Neutrophil (primary cell): ENCODE results near the gene NDUFA11.

Source experiments
- H3K27ac ChIP-seq: fragments of 200-600 bp; sonication (generic); 2 replicates; pipeline ENCODE4 v1.5.1; 2016; ENCODE audit warnings: mild to moderate bottlenecking, moderate library complexity
- H3K27me3 ChIP-seq: fragments of 200-600 bp; sonication (generic); 2 replicates; pipeline ENCODE4 v1.6.0; 2016; ENCODE audit warnings: mild to moderate bottlenecking
- H3K36me3 ChIP-seq: fragments of 200-600 bp; sonication (generic); 2 replicates; pipeline ENCODE4 v1.5.1; 2017
- H3K4me1 ChIP-seq, 2 experiments: fragments of 200-600 bp in 1 of 2; sonication (generic) in 1 of 2; 1 replicate in 1 of 2; 2 replicates in 1 of 2; pipeline versions ENCODE4 v1.5.1 to v1.6.1; 2013 to 2016; ENCODE audit warnings: low read depth in 1 of 2, low read length in 1 of 2, mild to moderate bottlenecking in 1 of 2, moderate library complexity in 1 of 2; ENCODE audit not compliant: control insufficient read depth in 1 of 2, insufficient read depth in 1 of 2
- H3K4me3 ChIP-seq, 2 experiments: fragments of 200-600 bp in 1 of 2; sonication (generic) in 1 of 2; 1 replicate in 1 of 2; 2 replicates in 1 of 2; pipeline ENCODE4 v1.5.1; 2013 to 2016; ENCODE audit warnings: low read depth in 1 of 2, low read length in 1 of 2, mild to moderate bottlenecking in 1 of 2, moderate library complexity in 1 of 2
- H3K9me3 ChIP-seq: fragments of 200-600 bp; sonication (generic); 2 replicates; pipeline ENCODE4 v1.5.1; 2016
- TF ChIP-seq, protein P1 (sequence below): fragments of 200-600 bp; sonication (generic); IDR thresholded peaks from 2 replicates; pipeline ENCODE4 v1.5.1; 2016; ENCODE audit warnings: antibody characterized with exemption

The NDUFA11 gene

GRCh38 chr19:5925830-5926427, 22.3 kb upstream of the NDUFA11 start:
- H3K4me1 ChIP-seq = no peaks in the 10 kb centered on the region
- H3K27ac ChIP-seq = no peak overlapping the region
- TF ChIP-seq, protein P1, sequence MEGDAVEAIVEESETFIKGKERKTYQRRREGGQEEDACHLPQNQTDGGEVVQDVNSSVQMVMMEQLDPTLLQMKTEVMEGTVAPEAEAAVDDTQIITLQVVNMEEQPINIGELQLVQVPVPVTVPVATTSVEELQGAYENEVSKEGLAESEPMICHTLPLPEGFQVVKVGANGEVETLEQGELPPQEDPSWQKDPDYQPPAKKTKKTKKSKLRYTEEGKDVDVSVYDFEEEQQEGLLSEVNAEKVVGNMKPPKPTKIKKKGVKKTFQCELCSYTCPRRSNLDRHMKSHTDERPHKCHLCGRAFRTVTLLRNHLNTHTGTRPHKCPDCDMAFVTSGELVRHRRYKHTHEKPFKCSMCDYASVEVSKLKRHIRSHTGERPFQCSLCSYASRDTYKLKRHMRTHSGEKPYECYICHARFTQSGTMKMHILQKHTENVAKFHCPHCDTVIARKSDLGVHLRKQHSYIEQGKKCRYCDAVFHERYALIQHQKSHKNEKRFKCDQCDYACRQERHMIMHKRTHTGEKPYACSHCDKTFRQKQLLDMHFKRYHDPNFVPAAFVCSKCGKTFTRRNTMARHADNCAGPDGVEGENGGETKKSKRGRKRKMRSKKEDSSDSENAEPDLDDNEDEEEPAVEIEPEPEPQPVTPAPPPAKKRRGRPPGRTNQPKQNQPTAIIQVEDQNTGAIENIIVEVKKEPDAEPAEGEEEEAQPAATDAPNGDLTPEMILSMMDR = no peak
- no peaks in the 10 kb centered on the region for H3K27me3 ChIP-seq
- H3K36me3 ChIP-seq = peaks cover 100% of the 10 kb centered on the region
- no peaks in the 10 kb centered on the region for H3K9me3 ChIP-seq
- no peak overlapping the region for H3K4me3 ChIP-seq

DNA sequence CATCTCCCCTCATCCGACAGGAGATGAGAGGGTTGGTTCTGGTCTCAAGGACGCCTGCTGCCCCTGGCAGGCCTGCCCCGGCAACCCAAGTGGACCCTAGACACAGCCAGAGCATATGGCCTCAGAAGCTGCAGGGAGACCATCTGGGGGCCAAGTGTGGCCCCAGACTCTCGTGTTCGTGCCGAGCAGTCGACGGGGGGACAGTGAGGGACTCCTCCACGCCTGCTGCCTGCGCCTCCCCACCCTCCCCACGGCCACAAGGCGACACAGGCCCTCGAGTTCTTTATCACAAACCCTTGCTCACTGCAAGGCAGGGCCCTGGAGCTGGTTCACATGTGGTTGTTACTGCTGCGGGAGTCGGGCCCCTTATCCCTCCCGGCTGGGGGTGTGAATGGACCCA, 19.8 kb upstream of the NDUFA11 start:
- no peak overlapping the region for H3K4me3 ChIP-seq
- TF ChIP-seq, protein P1 = no peak
- H3K27ac ChIP-seq = no peak overlapping the region
- peaks cover 100% of the 10 kb centered on the region for H3K36me3 ChIP-seq
- H3K4me1 ChIP-seq = no peaks in the 10 kb centered on the region
- H3K9me3 ChIP-seq = no peaks in the 10 kb centered on the region
- no peaks in the 10 kb centered on the region for H3K27me3 ChIP-seq

DNA sequence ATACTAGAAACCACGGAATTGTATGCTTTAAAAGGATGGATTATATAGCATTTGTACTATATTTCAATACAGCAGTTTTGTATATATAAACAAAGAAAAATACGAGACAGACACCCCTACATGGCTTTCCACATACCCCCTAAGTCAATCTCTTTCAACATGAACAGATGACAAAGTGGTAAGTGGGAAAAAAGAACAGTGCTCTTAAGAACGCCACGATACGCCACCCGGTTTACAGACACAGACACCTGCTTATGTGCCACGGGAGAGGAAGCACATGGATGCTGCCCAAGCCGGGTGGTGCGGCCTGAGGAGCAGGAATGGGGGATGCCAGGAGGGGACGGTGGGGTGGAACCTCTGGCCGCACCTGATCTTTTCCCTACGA, 18.6 kb upstream of the NDUFA11 start:
- Histone ChIP-seq H3K9me3 (no peaks in the 10 kb centered on the region), H3K27me3 (no peaks in the 10 kb centered on the region), H3K4me3 (no peak overlapping the region), H3K4me1 (no peaks in the 10 kb centered on the region), H3K27ac (no peak overlapping the region), H3K36me3 (peaks cover 100% of the 10 kb centered on the region)
- TF ChIP-seq, protein P1 = no peak

- Histone ChIP-seq H3K4me1 (no peaks in the 10 kb centered on the region), H3K4me3 (no peak overlapping the region), H3K27me3 (no peaks in the 10 kb centered on the region), H3K36me3 (peaks cover 100% of the 10 kb centered on the region), H3K9me3 (no peaks in the 10 kb centered on the region), H3K27ac (no peak overlapping the region)
- TF ChIP-seq, protein P1 = no peak
Measured at GRCh38 chr19:5921516-5922160, 18.0 kb upstream of the NDUFA11 start.

DNA sequence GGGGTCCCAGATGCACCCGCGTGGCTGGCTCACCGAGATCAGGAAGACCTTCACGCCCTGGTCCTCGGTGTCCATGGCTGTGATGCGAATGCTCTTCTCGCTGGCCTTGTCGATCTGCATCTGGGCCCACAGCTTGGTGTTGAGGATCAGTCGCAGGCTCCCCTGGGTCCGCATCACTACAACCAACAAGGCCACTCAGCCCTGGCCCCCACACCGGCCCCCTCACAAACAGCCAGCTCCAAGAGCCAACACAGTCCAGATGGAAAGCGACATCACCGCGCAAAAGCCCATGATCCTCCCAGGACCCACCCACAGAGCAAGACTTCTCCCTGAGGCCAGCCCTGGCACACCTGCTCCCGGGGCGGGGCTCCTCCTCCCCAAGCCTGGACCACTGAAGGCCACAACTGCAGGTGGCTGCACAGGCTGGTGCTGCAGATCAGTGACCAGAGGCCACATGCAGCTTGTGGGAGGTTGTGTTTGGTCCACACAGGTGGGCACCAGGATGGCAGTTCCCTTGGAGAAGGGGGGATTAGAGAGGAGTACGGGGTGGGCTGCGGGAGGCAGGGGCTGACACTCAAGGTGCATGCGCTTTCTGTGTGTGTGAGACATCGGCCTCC, 15.0 kb upstream of the NDUFA11 start:
- H3K4me1 ChIP-seq = no peaks in the 10 kb centered on the region
- H3K4me3 ChIP-seq = no peak overlapping the region
- H3K27me3 ChIP-seq = no peaks in the 10 kb centered on the region
- no peak overlapping the region for H3K27ac ChIP-seq
- no peaks in the 10 kb centered on the region for H3K9me3 ChIP-seq
- TF ChIP-seq, protein P1 = no peak
- H3K36me3 ChIP-seq = peaks cover 94% of the 10 kb centered on the region
